ENCODE data around the gene NF1. TPM values are rescaled to one million over a fixed set of nuclear protein-coding genes. Genes with fewer than 3 reads are reported as not detected.
A peak's percentile ranks its signal among the peaks of the same experiment; 100 is the strongest.

NF1 gene
- total RNA-seq, 4 donors from 2014 or later = 34.8 to 106 (median 59.2) TPM

DNA sequence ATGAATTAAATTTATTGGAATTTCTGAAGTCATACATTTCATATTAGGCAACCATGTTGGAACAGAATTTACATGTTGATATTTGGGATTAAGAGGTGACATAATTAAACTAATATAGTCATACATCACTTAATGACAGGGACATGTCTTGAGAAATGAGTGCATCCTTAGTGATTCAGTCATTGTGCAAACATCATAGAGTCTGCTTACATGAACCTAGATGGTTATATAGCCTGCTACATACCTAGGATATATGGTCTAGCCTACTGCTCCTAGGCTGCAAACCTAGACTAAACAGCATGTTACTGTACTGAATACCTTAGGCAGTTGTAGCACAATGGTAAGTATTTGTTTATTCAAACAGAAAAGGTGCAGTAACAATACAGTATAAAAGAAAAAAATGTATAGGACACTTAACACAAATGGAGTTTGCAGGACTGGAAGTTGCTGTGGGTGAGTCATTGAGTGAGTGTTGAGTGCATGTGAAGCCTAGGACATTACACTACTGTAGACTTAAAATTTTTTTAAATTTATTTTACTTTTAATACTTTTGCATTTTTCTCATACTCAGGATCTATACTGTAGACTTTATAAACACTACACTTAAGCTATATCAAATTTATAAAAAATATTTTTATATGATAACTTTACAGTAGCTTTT, 116.7 kb downstream of the NF1 start:
- Histone ChIP-seq H3K4me3 (no peak overlapping the region), H3K36me3 (no peaks in the 10 kb centered on the region), H3K27me3 (no peaks in the 10 kb centered on the region), H3K4me1 (no peaks in the 10 kb centered on the region), H3K9me3 (no peaks in the 10 kb centered on the region), H3K27ac (no peak overlapping the region)
- no peak for DNase-seq
- in situ Hi-C loops (cut with MboI; ENCODE audit: low pct_ligation_motif_present in 1 of 4, low pct_unique_long_range_greater_than_20kb in 1 of 4, low sequenced_read_pairs in 3 of 4) (loop anchor here in 2 of 4 donors (10.0 to 25.0 kb wide), 2 partner anchors 197 to 299 kb away; partner anchors contain the start of genes ADAP2 (in 1 of the 2) and TEFM (in 1 of the 2)), intact Hi-C loops (cut with DNase I; ENCODE audit: low total_unique reads) (no loop called here)
- TF ChIP-seq CTCF (IDR thresholded peaks at IDR 0.05) (no peak), EP300 (IDR thresholded peaks at IDR 0.05; ENCODE audit: low read depth) (no peak), POLR2A (IDR thresholded peaks at IDR 0.05) (no peak), POLR2AphosphoS5 (IDR thresholded peaks at IDR 0.05) (no peak)

GRCh38 chr17:31216031-31216751, 121.4 kb downstream of the NF1 start:
- Histone ChIP-seq H3K36me3 (peaks cover 0 to 10% (median 3%) of the 10 kb centered on the region in 4 donors), H3K9me3 (no peaks in the 10 kb centered on the region), H3K4me3 (no peak overlapping the region), H3K27ac (no peak overlapping the region), H3K27me3 (no peaks in the 10 kb centered on the region), H3K4me1 (no peaks in the 10 kb centered on the region)
- 44 to 45% methylated on average over 5 of the region's 5 CpGs for whole genome bisulfite sequencing, 2 donors (ENCODE audit: low coverage in 1 of 2)
- intact Hi-C loops (cut with DNase I; ENCODE audit: low total_unique reads) = loop anchor here (5.0 kb wide), 1 partner anchor 204 kb away; no protein-coding TSS in a partner anchor
- DNase-seq = no peak
- TF ChIP-seq POLR2A (IDR thresholded peaks at IDR 0.05) (no peak), EP300 (IDR thresholded peaks at IDR 0.05; ENCODE audit: low read depth) (no peak), POLR2AphosphoS5 (IDR thresholded peaks at IDR 0.05) (no peak), CTCF (IDR thresholded peaks at IDR 0.05) (peak; percentile 60 to 66 (median 65))
- in situ Hi-C loops (cut with MboI; ENCODE audit: low pct_ligation_motif_present in 1 of 4, low pct_unique_long_range_greater_than_20kb in 1 of 4, low sequenced_read_pairs in 3 of 4) = loop anchor here (5.0 to 25.0 kb wide), 4 partner anchors 199 to 304 kb away; partner anchors contain the start of genes ADAP2 (in 1 of the 4) and TEFM (in 1 of the 4)

DNA sequence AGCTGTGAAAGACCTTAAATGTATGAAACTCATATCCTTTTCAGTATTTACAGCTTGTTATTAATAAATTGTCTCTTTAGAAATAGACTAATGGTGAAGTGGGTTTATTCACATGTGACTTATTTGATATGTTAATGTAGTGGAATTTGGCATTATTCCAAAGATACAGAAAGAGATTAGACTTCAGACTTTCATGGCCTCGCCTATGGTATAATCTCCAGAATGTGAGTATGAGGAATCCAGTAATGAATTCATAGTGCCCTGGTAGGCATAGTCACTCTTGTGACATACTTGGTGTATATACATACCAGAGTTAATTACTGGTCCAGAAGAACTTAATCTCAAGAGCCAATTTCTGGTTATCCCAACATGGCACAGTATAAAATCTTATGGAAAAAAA, 129.6 kb downstream of the NF1 start:
- TF ChIP-seq CTCF (IDR thresholded peaks at IDR 0.05) = no peak
- TF ChIP-seq POLR2A (IDR thresholded peaks at IDR 0.05) = no peak
- TF ChIP-seq POLR2AphosphoS5 (IDR thresholded peaks at IDR 0.05) = no peak
- no peak for TF ChIP-seq EP300 (IDR thresholded peaks at IDR 0.05; ENCODE audit: low read depth)
- DNase-seq = no peak
- Histone ChIP-seq H3K4me1 (peaks cover 0 to 8% (median 0%) of the 10 kb centered on the region in 4 donors), H3K27me3 (no peaks in the 10 kb centered on the region), H3K9me3 (no peaks in the 10 kb centered on the region), H3K4me3 (no peak overlapping the region), H3K36me3 (peaks cover 0 to 17% (median 3%) of the 10 kb centered on the region in 4 donors), H3K27ac (no peak overlapping the region)
- intact Hi-C loops (cut with DNase I; ENCODE audit: low total_unique reads) = no loop called here
- 60 to 72% methylated on average over 1 of the region's 1 CpG for WGBS, 2 donors (ENCODE audit: low coverage in 1 of 2)
- in situ Hi-C loops (cut with MboI; ENCODE audit: low pct_ligation_motif_present in 1 of 4, low pct_unique_long_range_greater_than_20kb in 1 of 4, low sequenced_read_pairs in 3 of 4) = loop anchor here in 1 of 4 donors (25.0 kb wide), 1 partner anchor 312 kb away; the partner anchor contains the start of genes ADAP2 and TEFM

DNA sequence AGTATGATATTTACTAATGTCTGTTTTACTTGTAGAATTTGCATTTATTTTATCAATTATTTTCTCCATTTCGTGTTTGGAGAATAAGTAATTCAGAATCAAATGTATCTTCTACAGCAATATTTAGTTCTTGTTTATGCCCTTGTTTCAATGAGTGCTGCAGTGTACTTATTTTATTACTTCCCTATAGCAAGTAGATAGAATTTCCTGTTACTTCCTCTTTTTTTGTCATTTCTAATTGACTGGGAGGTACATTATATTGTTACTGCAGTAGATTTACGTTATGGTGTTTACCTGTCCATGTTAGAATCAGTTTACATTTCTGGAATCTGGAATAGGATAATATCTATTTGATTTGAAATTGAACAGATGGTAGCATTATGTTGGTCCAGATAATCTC, 131.1 kb downstream of the NF1 start:
- intact Hi-C loops (cut with DNase I; ENCODE audit: low total_unique reads) (no loop called here), in situ Hi-C loops (cut with MboI; ENCODE audit: low pct_ligation_motif_present in 1 of 4, low pct_unique_long_range_greater_than_20kb in 1 of 4, low sequenced_read_pairs in 3 of 4) (no loop called here)
- Histone ChIP-seq H3K27me3 (no peaks in the 10 kb centered on the region), H3K4me1 (peaks cover 0 to 8% (median 0%) of the 10 kb centered on the region in 4 donors), H3K27ac (no peak overlapping the region), H3K9me3 (no peaks in the 10 kb centered on the region), H3K4me3 (no peak overlapping the region), H3K36me3 (peaks cover 0 to 20% (median 3%) of the 10 kb centered on the region in 4 donors)
- TF ChIP-seq CTCF (IDR thresholded peaks at IDR 0.05) = no peak
- TF ChIP-seq POLR2A (IDR thresholded peaks at IDR 0.05) = no peak
- TF ChIP-seq POLR2AphosphoS5 (IDR thresholded peaks at IDR 0.05) = no peak
- TF ChIP-seq EP300 (IDR thresholded peaks at IDR 0.05; ENCODE audit: low read depth) = no peak
- 59 to 60% methylated on average over 2 of the region's 2 CpGs for WGBS, 2 donors (ENCODE audit: low coverage in 1 of 2)
- no peak for DNase-seq
